HG02852 (cell line): ENCODE measurements around the gene SGPL1.

Source experiments
- ATAC-seq: cut with Tn5 transposase; IDR thresholded peaks from one replicate; pipeline ENCODE4 v1.9.1; 2021; ENCODE audit warnings: mild to moderate bottlenecking, moderate library complexity; ENCODE audit not compliant: unreplicated experiment

SGPL1 gene

DNA sequence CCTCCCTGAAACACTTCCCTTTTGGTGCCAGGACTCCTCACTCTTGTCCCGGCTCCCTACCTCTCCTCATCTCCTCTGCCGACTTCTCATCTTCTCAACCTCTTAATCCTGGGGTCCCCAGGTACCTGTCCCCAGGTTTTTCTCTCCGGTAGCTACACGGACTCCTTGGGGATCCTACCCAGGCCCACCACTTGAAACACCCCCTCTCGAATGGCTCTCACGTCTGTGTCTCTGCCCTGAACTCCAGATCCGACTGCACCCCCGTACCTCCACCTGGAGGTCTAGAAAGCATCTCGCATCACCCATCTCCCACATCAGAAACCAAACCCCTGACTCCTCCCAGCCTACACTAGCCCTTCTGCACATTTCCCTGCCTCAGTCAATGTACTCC lies 35.4 kb upstream of the SGPL1 start:
- ATAC-seq = no peak

DNA sequence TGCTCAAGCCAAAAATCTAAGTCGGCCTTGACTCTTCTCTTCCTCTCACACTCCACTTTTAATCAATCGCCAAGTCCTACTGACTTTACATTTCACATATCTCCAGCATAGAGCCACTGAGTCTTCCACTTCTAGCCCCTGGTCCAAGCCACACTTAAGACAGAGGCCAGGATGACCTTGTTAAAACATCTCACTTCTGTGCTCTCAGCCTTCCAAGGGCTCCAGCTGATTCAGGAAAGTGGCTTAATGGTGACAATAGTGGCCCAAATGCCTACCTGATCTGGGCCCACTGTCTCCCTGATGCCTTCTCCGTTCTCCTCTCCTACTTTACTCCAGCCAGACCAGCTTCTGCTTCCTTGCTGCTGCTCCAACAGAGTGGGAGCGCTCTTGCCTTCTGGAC lies 35.0 kb upstream of the SGPL1 start:
- no peak for ATAC-seq

DNA sequence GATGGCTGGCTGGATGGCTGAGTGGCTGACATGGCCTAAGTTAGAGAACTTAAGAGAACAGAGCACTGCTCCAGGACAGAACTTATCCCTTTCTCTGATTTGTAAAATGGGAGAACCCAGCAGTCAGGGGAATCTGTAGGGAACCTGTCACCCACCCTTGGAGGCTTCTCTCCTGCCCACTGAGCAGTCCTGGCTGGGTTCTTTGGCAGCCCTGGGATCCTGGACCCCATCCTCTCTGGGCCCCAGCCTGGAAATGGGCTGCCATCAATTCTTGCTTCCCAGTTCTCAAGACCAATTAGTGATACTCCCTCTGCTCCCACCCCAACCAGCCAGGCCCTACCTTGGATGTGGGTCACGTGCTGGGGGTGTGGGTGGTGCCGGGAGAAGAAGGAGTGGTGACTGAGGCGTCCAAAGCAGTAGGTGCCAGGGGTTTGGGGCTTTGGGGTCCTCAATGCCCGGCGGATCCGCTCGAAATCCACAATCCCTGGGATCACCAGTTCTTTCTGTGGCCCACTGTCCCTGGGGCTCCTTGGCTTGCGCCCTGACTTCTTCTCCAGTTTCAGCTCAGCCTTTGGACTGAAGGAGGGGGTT lies 34.2 kb upstream of the SGPL1 start:
- no peak for ATAC-seq

DNA sequence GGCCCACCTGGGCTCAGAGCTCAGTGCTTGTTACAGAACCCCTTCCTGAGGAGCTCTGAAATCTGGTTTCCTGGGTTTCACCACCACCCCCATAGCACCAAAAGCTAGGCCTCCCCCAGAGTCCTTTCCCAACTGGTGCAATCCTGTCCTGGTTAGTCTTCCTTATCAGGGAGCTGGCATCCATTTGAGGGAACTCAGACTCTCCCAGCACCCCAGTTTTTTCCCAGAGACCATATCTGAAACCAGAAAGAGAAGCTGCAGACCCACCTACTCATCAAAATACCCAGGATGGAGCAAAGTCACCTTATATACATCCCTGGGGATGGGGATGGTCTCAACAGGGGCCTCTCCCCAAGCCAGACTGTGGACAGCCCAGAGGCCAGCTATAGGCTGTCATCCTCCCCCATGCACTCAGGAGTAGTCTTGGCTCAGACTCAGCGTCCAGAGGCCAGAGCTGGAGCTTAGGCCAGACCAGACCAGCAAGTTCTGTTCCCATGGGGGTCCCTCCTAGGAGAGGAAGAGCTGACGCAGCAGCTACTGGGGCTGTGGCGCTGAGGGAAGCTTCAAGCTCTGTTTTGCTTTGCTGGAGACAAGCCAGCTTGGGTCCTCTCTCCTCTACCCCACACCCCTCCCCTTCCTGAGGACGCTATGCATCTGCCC lies 33.5 kb upstream of the SGPL1 start:
- ATAC-seq = no peak

DNA sequence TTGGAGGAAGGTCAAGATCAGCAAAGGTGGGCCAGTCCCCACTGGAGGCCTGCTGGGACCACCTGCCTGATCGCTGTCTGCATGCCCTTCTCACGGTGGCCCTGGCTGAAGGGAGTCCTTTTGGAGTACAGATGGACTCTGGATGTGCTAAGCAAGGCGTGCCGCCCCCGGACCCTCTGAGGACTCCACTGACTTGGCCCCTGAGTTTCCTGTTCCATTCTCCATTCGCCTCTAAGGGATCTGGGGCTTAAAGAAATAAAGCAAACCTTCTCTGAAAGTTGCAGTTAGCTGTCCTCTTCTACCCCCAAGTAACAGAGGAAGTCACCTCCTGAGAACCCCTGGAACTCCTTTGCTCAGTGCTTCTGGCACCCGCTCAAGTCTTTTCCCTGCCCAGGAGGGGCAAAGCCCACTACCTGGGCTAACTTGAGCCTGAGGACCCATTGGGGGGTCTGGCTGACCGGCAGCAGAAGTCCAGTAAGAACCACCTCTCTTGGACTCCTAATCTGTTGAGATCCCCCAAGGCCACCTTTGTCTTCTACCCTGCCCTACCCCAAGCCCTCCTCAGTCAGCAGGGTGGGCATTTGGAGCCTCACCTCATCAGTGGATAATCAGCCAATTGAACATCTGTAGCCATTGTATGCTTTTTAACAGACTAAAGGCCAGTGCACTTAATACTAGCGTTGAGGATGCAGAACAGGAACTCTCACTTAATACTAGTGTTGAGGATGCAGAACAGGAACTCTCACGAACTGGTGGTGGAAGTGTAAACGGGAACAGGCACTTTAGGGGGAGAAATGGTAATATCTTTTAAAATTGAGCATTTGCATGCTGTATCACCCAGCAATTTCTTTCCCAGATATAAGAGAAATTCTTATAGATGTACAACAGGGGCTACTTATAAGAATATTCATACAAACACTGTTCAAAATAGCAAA lies 32.7 kb upstream of the SGPL1 start:
- ATAC-seq = no peak

DNA sequence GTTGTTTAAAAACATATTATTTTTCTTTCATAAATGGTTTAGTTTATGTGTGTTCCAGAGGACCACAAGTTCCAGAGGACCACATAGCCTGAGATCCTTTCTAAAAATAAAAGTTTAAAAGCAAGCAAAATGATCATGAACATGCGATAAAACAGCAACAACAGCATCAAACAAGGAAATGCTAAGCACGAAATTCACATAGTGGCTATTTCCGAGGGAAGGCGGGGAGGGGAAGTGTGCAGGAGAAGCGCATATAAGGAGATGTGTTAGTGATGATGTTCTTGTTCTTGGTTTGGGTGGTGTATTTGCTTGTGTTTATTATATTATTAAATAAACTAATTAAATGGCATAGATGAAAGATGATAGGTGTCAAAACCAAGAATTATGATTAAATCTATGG lies 31.7 kb upstream of the SGPL1 start:
- ATAC-seq = no peak

DNA sequence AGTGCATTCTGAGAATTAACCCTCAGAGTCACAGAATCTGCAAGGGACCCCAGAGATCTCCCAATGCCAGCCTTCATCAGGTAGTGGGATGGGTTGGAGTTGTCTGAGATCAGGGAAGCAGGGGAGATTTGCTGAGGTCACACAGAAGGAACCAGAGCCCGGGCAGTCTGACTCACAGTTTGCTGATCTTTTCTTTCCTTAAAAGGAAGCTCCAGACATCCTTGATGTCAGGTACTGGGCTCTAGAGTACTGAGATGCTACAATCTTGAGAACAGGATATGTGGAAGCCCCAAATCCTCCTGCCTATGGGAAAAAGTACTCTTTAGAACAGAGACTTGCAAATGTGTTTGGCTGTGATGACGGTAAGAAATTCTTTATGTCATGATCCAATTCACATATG lies 31.3 kb upstream of the SGPL1 start:
- no peak for ATAC-seq

DNA sequence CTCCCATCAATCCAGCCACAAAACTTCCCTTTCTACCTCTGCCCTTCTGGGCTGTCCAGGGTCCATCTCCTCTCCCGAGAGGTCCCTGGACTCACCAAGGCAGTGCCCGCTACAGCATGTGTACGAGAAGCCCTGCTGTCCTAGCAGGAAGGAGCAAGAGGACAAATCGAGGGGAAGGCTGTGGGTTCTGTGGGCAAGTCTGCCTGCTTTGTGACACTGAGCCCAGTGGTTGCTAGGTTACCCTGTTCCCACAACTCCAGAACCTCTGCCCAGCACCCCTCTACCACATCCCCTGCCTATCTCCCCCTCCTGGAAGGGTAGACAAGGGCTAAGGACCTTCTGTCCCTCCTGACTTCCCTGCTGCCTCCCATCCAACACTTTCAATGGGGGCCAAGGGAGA lies 30.6 kb upstream of the SGPL1 start, which contains the start of gene TBATA:
Gene TBATA (minus strand): TSS at position 188 of the 400 bp plus-strand sequence. CDS start 1,998 bp downstream, outside the sequence.
- ATAC-seq = no peak

DNA sequence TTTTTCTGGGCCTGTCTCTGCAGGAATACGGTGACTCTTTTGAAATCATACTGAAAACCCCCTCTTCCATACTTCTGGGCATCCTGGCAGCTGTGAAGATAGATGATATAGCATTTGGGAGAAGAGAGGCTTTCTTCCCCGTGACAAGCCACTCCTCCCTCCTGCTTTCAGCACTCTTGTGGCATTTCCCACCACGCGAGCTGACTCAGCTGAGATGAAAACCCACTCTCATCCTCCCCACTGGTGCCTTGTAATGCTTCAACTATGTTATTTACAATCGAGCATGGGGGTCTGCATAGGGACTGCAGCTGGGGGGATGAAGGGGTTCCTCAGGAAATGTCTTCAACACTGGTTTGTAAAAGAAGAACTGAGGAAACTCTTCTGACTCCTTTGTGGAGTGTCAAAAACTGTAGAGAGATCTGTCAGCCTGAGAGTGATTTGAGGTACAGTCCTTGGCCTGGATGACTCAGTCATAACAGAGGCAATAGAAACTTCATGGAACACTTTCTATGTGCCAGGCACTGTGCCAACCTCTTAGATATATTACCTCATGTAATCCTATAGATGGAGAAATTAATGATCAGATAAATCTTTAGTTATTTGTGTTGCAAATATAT lies 28.8 kb upstream of the SGPL1 start:
- ATAC-seq = no peak

DNA sequence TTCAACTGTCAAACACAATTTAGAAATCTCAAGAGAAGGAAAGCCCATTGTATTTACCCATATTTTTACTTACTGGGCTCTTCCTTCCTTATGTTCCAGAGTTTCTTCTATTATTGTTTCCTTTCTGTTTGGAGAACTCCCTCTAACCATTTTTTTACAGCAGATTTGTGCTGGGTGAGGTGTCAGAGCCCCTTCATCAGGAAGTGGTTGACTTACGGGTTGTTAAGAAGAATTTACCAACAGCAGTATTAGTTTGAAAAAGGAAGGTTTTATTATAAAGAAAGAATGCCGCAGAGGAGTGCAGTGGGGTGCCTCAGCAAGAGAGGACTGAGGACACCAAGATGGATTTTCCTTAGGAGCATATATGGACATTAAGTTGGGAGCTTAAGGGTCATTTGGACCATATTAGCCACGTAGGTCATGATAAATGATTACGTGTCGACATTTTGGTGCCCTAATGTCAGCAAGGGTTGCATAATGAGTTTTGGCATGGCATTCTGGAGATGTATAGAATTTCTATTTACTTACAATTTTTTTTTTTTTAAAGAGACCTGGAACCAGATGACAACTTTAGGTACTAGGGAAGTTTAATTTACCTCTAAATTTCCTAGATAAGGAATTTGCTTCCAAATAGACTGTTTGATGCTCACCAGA lies 24.2 kb upstream of the SGPL1 start:
- no peak for ATAC-seq

DNA sequence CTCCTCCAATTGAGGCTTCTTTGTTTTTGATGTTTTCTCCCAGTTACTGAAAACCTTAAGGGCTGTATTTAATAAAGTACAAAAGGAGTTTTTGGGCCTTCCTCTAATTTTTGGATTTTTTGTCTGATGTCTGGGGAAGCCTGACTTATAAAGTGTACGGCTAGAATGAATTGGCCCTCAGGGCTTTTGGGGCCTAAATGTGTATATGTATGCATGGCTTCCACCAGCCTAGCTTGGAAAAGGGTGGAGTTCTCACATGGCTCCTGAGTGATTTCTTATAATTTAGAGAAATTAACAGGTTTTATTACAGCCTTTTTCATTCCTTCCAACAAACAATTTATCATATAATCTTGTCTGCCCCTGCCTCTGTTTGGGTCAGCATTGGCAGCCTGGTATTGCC lies 20.1 kb upstream of the SGPL1 start:
- no peak for ATAC-seq

DNA sequence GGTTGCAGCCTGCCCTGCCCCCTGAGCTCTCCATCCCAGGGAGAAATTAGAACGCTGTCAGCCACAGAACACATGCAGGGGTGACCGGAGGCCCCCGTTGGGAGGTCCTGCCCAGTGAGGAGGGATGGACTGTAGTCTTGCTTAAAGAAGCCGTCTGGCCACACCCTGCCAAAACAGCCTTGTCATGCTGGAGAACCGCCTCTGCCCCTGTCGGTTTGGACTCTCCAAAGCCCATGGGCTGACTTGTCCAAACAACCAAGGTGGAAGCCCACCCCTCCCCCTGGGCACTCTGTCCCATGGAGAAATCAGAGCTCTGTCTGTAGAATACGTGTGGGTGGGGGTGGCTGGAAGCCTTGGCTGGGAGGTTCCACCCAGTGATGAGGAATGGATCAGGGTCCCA lies 17.9 kb upstream of the SGPL1 start:
- ATAC-seq = no peak

DNA sequence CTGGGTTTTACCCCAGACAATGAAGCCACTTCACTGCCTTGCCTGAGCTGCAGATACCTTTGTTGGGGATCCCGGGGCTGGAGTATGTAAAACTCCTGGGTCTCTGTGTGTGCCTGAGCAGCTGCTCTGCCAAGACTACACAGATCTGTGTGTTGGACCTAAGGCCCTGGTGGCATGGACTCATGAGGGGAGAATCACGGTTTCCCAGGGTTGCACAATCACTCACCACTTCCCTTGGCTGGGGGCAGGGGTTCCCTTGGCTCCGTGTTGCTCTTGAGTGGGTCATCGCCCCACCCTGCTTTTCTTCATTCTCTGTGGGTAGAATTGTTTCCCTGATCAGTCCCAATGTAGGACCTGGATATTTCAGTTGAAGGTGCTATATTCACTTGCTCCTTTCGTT lies 16.6 kb upstream of the SGPL1 start:
- no peak for ATAC-seq

DNA sequence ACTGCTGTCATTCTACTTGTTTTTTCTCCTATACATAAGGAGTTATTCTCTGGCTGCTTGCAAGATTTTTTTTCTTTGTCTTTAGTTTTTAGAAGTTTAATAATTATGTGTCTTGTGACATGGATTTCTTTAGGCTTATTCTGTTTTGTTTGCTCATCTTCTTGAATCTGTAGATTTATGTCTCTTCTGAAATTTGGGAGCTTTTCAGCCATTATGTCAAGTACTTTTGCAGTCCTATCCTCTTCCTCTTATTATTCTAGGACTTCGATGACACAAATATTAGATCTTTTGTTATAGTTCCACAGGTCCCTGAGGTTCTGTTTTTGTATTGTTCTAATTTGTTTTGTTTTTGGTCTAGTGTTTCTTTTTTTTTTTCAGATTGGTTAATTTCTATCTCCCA lies 13.9 kb upstream of the SGPL1 start:
- ATAC-seq = no peak

DNA sequence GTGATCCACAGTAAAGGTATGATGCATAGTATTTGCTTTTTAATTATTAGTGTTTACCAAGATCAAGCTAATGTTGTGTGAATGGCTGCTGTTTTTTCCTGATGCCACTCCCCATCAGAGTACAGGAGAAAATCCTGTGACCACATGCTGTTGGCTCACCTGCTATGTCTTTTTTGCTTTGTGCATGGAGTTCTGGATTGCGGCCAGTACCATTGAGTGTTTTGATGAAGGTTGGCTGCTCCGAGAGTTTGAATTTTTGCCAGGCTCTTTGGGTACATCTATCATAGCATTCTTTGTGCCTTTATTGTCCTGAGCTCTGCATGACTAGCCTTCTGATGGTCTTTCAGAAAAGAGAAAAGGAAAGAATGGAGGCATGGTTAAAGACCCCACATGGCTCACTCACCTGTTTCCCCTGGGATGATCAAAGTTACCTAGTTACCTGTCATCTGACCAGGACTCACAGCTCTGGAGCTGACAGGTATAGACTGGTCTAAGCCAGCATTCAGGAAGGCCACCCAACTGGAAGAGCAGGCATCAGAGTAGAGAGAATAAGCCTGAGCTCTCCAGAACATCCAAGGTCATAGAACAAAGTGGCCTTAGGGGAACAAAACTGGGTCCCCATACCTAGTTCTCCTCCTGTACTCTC lies 11.8 kb upstream of the SGPL1 start:
- no peak for ATAC-seq

DNA sequence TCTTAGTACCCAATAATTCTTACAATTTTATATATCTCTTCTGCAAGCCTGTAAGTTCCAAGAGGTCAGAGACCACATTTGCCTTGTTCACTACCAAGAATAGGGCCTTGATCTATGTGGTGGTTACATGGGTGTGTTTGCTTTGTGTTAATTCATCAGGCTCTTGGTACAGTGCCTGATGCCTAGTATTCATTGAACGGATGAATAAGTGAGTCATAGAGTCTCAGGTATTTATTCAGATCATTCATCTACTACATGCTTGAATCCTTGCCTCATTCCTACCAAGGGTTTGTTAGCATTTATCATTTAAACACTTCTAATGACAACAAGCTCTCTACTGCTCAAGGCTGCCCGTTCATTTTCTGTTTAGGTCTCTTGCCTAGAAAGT lies 11.3 kb upstream of the SGPL1 start:
- no peak for ATAC-seq

DNA sequence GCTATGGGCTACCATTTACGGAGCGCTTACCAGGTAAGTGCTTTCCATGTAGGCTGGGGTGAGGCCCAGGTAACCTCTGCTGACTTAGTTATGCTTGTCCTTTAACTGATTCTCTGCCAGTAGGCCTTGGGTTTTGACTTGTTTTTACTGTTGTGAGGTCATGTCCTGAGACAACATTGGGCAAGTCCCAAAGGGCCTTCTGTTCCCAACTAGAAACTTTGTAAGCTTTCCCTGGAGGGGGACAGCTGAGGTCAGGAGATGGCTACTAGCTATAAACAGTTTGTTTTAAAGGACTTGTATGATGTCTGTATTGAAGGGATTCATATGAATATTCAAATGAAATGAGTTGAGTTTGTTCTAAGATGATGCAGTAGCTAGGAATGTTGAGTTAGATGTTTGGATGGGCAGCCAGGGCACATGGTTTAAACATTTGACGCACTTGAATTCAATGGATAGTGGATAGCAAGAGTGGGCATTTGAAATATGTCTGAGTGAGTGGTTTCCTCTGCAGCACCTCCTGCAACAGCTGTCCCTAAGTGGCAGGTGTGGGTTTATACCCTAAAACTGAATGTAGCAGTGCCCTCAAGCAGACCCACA lies 10.0 kb upstream of the SGPL1 start:
- ATAC-seq = no peak

DNA sequence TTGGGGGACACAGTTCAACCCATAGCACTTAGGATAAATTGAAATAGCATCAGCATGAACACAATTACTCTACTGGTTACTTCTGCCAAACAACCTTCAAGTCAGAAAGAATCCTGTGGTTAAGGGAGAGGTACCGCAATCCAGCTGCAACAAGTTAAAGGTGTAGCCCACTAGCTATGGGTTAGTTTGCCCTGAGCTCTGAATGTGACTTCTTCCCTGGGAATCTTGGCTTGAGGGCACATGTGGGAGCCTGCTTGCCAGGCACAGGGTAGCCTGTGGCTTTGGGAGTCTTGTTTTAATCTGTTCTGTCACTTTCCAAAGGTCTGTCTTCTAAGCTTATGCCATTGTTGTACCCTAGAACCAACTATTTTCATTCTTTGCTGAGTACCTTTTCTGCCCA lies 8.9 kb upstream of the SGPL1 start:
- no peak for ATAC-seq

DNA sequence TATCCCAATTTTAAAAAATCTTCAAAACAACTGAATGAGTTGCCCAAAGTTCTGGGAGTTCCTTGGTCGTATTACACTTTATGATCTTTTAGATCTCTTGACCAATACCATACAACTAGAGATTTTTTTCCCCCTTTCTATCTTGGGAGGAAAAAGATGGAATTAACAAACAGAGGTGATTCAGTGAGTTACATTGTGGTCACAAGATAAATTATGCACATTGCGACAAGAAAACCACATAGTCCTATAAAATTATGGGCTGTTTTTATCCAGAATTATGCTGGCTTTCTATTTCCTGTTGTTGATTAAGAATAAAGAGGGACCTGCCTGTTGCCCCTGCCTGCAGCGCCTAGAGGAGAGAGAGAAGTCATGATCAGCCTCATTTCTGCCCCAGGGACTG lies 8.2 kb upstream of the SGPL1 start:
- ATAC-seq = no peak

DNA sequence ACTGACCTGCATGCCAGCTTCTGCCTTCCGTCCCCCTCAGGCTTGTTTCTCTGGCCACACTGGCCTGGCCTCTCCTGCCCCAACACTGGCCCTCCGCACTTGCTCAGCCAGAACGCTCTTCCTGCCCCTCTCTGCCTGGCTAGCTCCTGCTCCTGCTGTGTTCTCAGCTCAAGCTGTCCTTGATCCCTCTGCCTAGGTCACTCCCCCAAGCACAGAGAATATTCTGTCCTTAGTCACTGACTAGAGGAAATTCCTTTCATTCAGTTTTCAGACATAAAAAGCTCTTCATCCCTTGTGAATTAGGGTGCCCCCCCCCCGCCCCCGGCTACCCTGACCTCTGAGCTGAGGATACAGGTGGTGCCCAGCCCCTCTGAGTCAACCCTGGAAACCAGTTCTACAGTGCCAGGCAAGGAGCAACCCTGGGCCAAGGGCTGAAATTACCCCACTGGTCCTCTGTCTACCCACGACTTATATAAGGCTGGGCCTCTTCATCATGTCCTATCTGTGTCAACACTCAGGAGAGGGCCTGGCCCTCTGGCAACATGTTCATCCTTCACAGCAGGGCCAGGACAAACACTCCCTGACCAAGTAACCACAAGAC lies 6.6 kb upstream of the SGPL1 start:
- no peak for ATAC-seq
